ENCODE data around the gene LRFN4. TPM values are rescaled to one million over a fixed set of nuclear protein-coding genes. Genes with fewer than 3 reads are reported as not detected.

LRFN4 gene
- total RNA-seq, 2 donors from 2014 or later = 12.4 to 23.0 TPM

- TF ChIP-seq CTCF (IDR thresholded peaks at IDR 0.05) = no peak
These were observed 21.9 kb upstream of the LRFN4 start for GRCh38 chr11:66834943-66835342.

GRCh38 chr11:66835768-66836405 lies 21.0 kb upstream of the LRFN4 start:
- Histone ChIP-seq H3K27me3 (replicated peaks; ENCODE audit: insufficient read depth) (no peaks in the 10 kb centered on the region), H3K4me1 (ENCODE audit: control insufficient read depth in 1 of 2, low read depth in 2 of 2) (no peaks in the 10 kb centered on the region), H3K36me3 (no peaks in the 10 kb centered on the region), H3K9me3 (no peaks in the 10 kb centered on the region), H3K4me3 (no peak overlapping the region), H3K27ac (no peak overlapping the region)
- DNase-seq (ENCODE audit: low spot score) = no peak
- no peak for TF ChIP-seq CTCF (IDR thresholded peaks at IDR 0.05)
- no peak for ATAC-seq (ENCODE audit: insufficient number of reproducible peaks, low FRiP score, low read depth)

More at GRCh38 chr11:66834943-66835342, 21.9 kb upstream of the LRFN4 start:
- H3K27me3 ChIP-seq (replicated peaks; ENCODE audit: insufficient read depth) = no peaks in the 10 kb centered on the region
- no peaks in the 10 kb centered on the region for H3K36me3 ChIP-seq
- no peaks in the 10 kb centered on the region for H3K9me3 ChIP-seq
- no peak overlapping the region for H3K27ac ChIP-seq
- no peaks in the 10 kb centered on the region for H3K4me1 ChIP-seq (ENCODE audit: control insufficient read depth in 1 of 2, low read depth in 2 of 2)
- ATAC-seq (ENCODE audit: insufficient number of reproducible peaks, low FRiP score, low read depth) (no peak), DNase-seq (ENCODE audit: low spot score) (no peak)
- no peak overlapping the region for H3K4me3 ChIP-seq

GRCh38 chr11:66840317-66841091 lies 16.4 kb upstream of the LRFN4 start:
- H3K4me1 ChIP-seq (ENCODE audit: control insufficient read depth in 1 of 2, low read depth in 2 of 2) = peaks cover 17 to 28% of the 10 kb centered on the region in 2 donors
- ATAC-seq (ENCODE audit: insufficient number of reproducible peaks, low FRiP score, low read depth) (no peak), DNase-seq (ENCODE audit: low spot score) (no peak)
- H3K9me3 ChIP-seq = no peaks in the 10 kb centered on the region
- H3K27me3 ChIP-seq (replicated peaks; ENCODE audit: insufficient read depth) = no peaks in the 10 kb centered on the region
- H3K36me3 ChIP-seq = peaks cover 7% of the 10 kb centered on the region
- H3K4me3 ChIP-seq = no peak overlapping the region
- no peak for TF ChIP-seq CTCF (IDR thresholded peaks at IDR 0.05)
- no peak overlapping the region for H3K27ac ChIP-seq

GRCh38 chr11:66841861-66842260 lies 15.0 kb upstream of the LRFN4 start:
- ATAC-seq (ENCODE audit: insufficient number of reproducible peaks, low FRiP score, low read depth) (no peak), DNase-seq (ENCODE audit: low spot score) (no peak)
- Histone ChIP-seq H3K4me3 (peak overlapping the region; percentile 90), H3K9me3 (no peaks in the 10 kb centered on the region), H3K27ac (no peak overlapping the region), H3K4me1 (ENCODE audit: control insufficient read depth in 1 of 2, low read depth in 2 of 2) (peaks cover 17 to 28% of the 10 kb centered on the region in 2 donors), H3K27me3 (replicated peaks; ENCODE audit: insufficient read depth) (no peaks in the 10 kb centered on the region), H3K36me3 (peaks cover 14% of the 10 kb centered on the region)
- TF ChIP-seq CTCF (IDR thresholded peaks at IDR 0.05) = no peak

GRCh38 chr11:66842501-66842895 lies 14.4 kb upstream of the LRFN4 start:
- Histone ChIP-seq H3K4me3 (peak overlapping the region; percentile 90), H3K36me3 (peaks cover 16% of the 10 kb centered on the region), H3K27ac (peak overlapping the region; percentile 95 to 96), H3K27me3 (replicated peaks; ENCODE audit: insufficient read depth) (no peaks in the 10 kb centered on the region), H3K9me3 (no peaks in the 10 kb centered on the region), H3K4me1 (ENCODE audit: control insufficient read depth in 1 of 2, low read depth in 2 of 2) (peaks cover 17 to 28% of the 10 kb centered on the region in 2 donors)
- TF ChIP-seq CTCF (IDR thresholded peaks at IDR 0.05) = no peak
- no peak for DNase-seq (ENCODE audit: low spot score)
- no peak for ATAC-seq (ENCODE audit: insufficient number of reproducible peaks, low FRiP score, low read depth)
